ENCODE results near the gene C6orf89.
A peak's percentile ranks its signal among the peaks of the same experiment; 100 is the strongest.

Gene C6orf89

DNA sequence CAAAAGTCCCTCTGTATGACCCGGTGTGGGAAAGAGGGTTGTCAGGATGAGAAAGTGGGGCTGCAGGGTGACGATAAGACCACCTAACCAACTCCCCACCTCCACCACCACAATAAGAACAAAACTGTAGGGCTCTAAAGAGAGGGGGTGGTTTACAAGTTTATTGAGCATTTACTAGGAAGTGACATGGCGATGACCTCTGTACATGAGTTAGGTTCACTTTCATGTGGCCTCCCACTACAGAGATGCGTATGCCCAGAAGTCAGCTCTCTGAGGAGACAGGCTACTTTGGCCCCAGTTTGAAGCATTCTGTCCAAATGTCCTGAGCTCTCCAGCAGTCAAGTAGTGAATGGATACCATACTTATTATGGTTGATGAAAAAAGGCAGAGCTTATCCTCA, 40.1 kb downstream of the C6orf89 start:
- H3K36me3 ChIP-seq (ENCODE audit: control insufficient read depth in 2 of 2, insufficient read depth in 2 of 2, low read length in 2 of 2), result peaks cover 20 to 25% of the 10 kb centered on the region in 2 donors
- no peak overlapping the region for H3K27ac ChIP-seq (ENCODE audit: low read length)
- H3K4me3 ChIP-seq (ENCODE audit: low read length in 2 of 2), result no peak overlapping the region
- H3K27me3 ChIP-seq (ENCODE audit: control insufficient read depth in 1 of 2, insufficient read depth in 2 of 2, low read length in 2 of 2), result no peaks in the 10 kb centered on the region
- peaks cover 15% of the 10 kb centered on the region for H3K4me1 ChIP-seq (ENCODE audit: control insufficient read depth, insufficient read depth, low read length)
- no peak overlapping the region for H3K9ac ChIP-seq (ENCODE audit: low read length in 2 of 2)
- H3K9me3 ChIP-seq (ENCODE audit: control insufficient read depth in 2 of 2, low read length in 2 of 2), result no peaks in the 10 kb centered on the region

DNA sequence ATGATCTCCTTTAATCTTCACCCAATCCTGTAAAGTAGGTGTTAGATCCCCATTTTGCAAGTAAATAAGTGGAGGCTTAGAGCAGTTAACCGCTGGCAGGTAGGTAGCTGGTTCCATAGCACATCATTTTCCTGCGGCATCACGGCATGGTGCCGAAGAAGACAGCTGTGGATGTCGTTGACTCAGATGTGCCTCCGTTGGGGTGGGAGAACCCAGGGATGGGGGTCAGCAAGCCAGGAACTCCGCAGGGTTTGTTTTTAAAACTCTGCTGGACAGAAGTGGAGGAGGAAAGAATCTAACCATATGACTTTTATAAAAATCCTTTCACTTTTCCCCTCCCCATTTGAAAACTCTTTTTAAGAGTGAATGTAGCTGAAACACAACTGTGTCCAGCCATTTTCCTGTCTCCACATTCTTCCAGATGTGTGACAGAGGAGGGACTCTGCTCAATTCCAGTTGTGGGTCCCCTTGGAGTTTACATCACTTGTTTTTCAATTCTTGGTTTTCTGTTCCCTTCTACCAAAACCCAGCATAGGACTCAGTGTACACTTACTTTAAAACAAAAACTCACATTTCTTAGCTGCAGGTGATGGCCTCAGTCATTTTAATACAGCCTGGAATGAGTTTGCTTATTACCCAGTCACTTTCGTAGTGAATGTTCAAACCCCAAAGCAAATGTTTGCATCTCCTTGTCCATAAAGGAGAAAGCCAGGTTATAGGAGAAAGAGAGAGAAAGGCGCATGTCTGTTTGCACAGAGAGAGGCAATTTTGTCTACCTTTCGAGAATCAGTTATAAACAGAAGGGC, 41.2 kb downstream of the C6orf89 start:
- Histone ChIP-seq H3K9me3 (ENCODE audit: control insufficient read depth in 2 of 2, low read length in 2 of 2) (no peaks in the 10 kb centered on the region), H3K27me3 (ENCODE audit: control insufficient read depth in 1 of 2, insufficient read depth in 2 of 2, low read length in 2 of 2) (no peaks in the 10 kb centered on the region), H3K27ac (ENCODE audit: low read length) (peak overlapping the region; percentile 49), H3K4me1 (ENCODE audit: control insufficient read depth, insufficient read depth, low read length) (peaks cover 15% of the 10 kb centered on the region), H3K36me3 (ENCODE audit: control insufficient read depth in 2 of 2, insufficient read depth in 2 of 2, low read length in 2 of 2) (peaks cover 14 to 22% of the 10 kb centered on the region in 2 donors), H3K9ac (ENCODE audit: low read length in 2 of 2) (peak overlapping the region in 1 of 2 donors; percentile 32), H3K4me3 (ENCODE audit: low read length in 2 of 2) (no peak overlapping the region)

DNA sequence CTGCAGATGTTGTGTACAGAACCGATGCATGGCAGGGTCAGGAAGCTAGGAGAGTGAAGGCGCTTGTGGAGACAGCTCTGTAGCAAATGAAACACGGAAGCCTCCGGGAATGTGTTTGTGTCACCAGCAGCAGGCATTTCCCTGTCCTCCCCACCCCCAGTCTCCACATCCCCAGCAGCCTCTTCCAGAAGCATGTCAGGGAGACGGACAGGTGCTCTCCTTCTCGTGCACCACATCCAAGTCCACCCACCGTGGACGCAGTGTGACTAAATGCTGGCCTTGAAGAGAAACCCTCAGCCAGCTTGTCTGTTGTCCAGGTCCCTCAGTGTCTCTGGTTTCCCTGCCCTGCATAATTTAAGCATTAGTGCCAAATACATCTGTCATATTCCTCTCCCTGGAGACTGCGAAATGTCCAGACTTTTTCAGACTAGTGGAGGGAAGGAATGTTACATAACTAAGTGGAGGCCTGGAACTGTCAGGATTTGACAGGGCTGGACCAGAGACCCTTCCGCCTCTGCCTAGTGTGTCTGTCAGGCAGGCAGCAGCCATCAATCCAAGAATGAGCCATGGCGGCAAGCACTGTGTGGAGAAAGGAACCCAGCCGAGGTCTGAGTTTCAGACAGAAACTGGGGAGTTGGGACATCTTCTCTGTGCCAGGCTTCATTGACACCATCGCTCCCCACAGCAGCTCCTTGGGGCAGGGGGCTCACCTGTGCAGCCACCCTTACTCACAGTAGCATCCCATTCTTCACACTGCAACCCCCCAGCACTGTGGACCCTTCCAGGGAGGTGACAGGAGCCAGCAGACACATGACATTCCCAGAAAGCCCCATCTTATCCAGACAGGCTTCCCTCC, 42.2 kb downstream of the C6orf89 start:
- no peak overlapping the region for H3K9ac ChIP-seq (ENCODE audit: low read length in 2 of 2)
- peak overlapping the region; percentile 49 for H3K27ac ChIP-seq (ENCODE audit: low read length)
- no peaks in the 10 kb centered on the region for H3K27me3 ChIP-seq (ENCODE audit: control insufficient read depth in 1 of 2, insufficient read depth in 2 of 2, low read length in 2 of 2)
- peaks cover 14 to 20% of the 10 kb centered on the region in 2 donors for H3K36me3 ChIP-seq (ENCODE audit: control insufficient read depth in 2 of 2, insufficient read depth in 2 of 2, low read length in 2 of 2)
- peak overlapping the region in 1 of 2 donors; percentile 35 for H3K4me3 ChIP-seq (ENCODE audit: low read length in 2 of 2)
- peaks cover 15% of the 10 kb centered on the region for H3K4me1 ChIP-seq (ENCODE audit: control insufficient read depth, insufficient read depth, low read length)
- no peaks in the 10 kb centered on the region for H3K9me3 ChIP-seq (ENCODE audit: control insufficient read depth in 2 of 2, low read length in 2 of 2)

DNA sequence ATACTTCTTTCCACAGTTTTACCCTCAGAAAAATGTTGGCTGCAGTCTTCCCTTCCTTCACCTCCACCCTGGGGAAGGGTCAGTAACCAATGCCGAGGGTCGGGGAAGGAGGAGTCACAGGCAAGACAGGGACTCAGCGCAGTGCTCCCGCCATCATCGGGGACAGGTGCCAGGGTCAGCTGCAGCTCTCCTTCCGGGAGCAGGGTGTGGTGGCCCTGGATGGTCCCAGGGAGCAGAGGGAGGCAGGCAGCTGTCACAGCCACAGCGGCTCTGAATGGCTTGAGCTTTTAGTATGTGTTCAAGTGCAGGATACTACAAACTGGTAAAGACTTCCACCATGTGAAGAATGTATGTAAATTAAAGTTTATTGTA, 42.8 kb downstream of the C6orf89 start:
- Histone ChIP-seq H3K36me3 (ENCODE audit: control insufficient read depth in 2 of 2, insufficient read depth in 2 of 2, low read length in 2 of 2) (peaks cover 11 to 15% of the 10 kb centered on the region in 2 donors), H3K27ac (ENCODE audit: low read length) (peak overlapping the region; percentile 49), H3K4me1 (ENCODE audit: control insufficient read depth, insufficient read depth, low read length) (peaks cover 15% of the 10 kb centered on the region), H3K9ac (ENCODE audit: low read length in 2 of 2) (no peak overlapping the region), H3K27me3 (ENCODE audit: control insufficient read depth in 1 of 2, insufficient read depth in 2 of 2, low read length in 2 of 2) (no peaks in the 10 kb centered on the region), H3K4me3 (ENCODE audit: low read length in 2 of 2) (no peak overlapping the region), H3K9me3 (ENCODE audit: control insufficient read depth in 2 of 2, low read length in 2 of 2) (no peaks in the 10 kb centered on the region)

DNA sequence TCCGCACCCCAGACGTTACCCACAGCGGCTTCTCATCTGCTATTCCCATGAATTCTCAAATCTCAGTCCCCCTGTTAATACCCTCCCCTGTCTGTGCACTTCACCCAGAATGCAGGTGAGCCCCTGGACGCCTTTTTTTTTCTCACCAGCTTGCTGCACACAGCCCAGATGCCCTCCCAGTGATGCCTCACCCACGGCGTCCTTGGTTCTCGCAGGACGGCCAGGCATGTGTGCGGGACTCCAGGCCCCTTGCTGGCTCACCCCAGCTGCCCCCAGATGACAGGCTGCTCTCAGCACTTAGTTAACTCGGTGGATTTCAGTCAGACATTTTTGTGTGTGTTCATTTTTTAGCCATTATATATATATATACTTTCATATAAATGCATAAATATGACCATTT, 43.4 kb downstream of the C6orf89 start:
- H3K4me1 ChIP-seq (ENCODE audit: control insufficient read depth, insufficient read depth, low read length), result peaks cover 15% of the 10 kb centered on the region
- H3K27ac ChIP-seq (ENCODE audit: low read length), result no peak overlapping the region
- H3K36me3 ChIP-seq (ENCODE audit: control insufficient read depth in 2 of 2, insufficient read depth in 2 of 2, low read length in 2 of 2), result peaks cover 5 to 9% of the 10 kb centered on the region in 2 donors
- H3K9ac ChIP-seq (ENCODE audit: low read length in 2 of 2), result no peak overlapping the region
- H3K9me3 ChIP-seq (ENCODE audit: control insufficient read depth in 2 of 2, low read length in 2 of 2), result no peaks in the 10 kb centered on the region
- no peaks in the 10 kb centered on the region for H3K27me3 ChIP-seq (ENCODE audit: control insufficient read depth in 1 of 2, insufficient read depth in 2 of 2, low read length in 2 of 2)
- H3K4me3 ChIP-seq (ENCODE audit: low read length in 2 of 2), result no peak overlapping the region

DNA sequence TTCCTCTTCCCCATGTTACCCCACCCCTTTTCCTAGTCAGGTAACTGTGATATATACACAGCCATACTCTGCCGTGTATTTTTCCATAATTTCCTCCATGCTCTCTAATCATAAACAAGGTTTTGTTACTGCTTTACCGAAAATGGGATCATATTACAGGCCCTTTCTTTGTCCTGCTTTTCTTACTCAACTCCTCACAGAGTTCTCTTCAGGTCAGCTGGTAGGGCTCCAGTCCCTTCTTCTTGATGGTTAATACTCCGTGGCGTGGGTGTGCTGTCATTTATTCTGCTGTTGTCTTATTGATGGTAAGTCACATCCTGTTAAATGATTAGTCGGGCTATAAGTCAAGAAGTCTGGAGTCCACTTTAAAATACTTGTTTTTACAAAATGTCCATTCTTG, 43.9 kb downstream of the C6orf89 start:
- Histone ChIP-seq H3K9me3 (ENCODE audit: control insufficient read depth in 2 of 2, low read length in 2 of 2) (no peaks in the 10 kb centered on the region), H3K4me3 (ENCODE audit: low read length in 2 of 2) (no peak overlapping the region), H3K9ac (ENCODE audit: low read length in 2 of 2) (no peak overlapping the region), H3K27me3 (ENCODE audit: control insufficient read depth in 1 of 2, insufficient read depth in 2 of 2, low read length in 2 of 2) (no peaks in the 10 kb centered on the region), H3K36me3 (ENCODE audit: control insufficient read depth in 2 of 2, insufficient read depth in 2 of 2, low read length in 2 of 2) (peaks cover 3 to 7% of the 10 kb centered on the region in 2 donors), H3K4me1 (ENCODE audit: control insufficient read depth, insufficient read depth, low read length) (peaks cover 15% of the 10 kb centered on the region), H3K27ac (ENCODE audit: low read length) (peak overlapping the region; percentile 11)

DNA sequence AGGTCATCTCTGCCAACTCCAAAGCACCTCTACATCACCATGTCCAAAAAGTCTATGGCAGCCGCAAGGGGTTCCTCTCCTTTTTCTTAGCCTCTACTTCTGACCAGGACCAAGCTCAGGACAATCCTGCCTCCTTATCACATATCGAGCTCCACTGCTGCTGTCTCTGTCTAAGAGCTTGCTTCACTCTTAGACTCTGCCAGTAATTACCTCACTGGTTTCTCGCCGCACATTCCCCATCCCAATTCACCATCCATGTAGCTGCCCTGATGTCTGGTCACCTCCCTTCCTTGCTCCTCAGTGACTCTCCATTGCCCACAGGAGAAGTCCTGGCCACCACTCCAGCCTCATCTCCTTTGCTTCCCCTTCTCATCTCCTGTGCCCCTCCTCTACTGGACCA, 44.7 kb downstream of the C6orf89 start:
- H3K27ac ChIP-seq (ENCODE audit: low read length), result peak overlapping the region; percentile 11
- peaks cover 0 to 2% of the 10 kb centered on the region in 2 donors for H3K36me3 ChIP-seq (ENCODE audit: control insufficient read depth in 2 of 2, insufficient read depth in 2 of 2, low read length in 2 of 2)

DNA sequence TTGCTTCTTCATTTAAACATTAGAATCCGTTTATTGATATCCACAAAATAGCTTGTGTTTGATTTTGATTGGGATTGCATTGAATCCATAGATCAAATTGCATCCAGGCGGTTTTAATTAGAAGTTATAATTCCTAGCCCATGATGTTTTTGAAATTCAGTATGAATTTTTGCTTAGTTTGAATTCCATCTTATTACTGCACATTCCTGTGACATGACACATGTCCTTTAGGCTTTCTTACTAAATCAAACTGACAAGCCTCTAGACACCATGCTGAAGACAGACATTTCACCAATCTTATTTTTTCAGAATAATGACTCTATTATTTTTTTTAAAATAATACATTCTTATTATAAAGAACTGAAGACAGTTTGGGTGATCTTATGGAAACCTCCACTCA, 47.4 kb downstream of the C6orf89 start:
- H3K9ac ChIP-seq (ENCODE audit: low read length in 2 of 2), result no peak overlapping the region
- no peak overlapping the region for H3K4me3 ChIP-seq (ENCODE audit: low read length in 2 of 2)
- H3K9me3 ChIP-seq (ENCODE audit: control insufficient read depth in 2 of 2, low read length in 2 of 2), result no peaks in the 10 kb centered on the region
- peaks cover 0 to 3% of the 10 kb centered on the region in 2 donors for H3K27me3 ChIP-seq (ENCODE audit: control insufficient read depth in 1 of 2, insufficient read depth in 2 of 2, low read length in 2 of 2)
- H3K36me3 ChIP-seq (ENCODE audit: control insufficient read depth in 2 of 2, insufficient read depth in 2 of 2, low read length in 2 of 2), result no peaks in the 10 kb centered on the region
- peaks cover 6% of the 10 kb centered on the region for H3K4me1 ChIP-seq (ENCODE audit: control insufficient read depth, insufficient read depth, low read length)
- H3K27ac ChIP-seq (ENCODE audit: low read length), result no peak overlapping the region

More for the DNA sequence above, 44.7 kb downstream of the C6orf89 start:
- Histone ChIP-seq H3K4me3 (ENCODE audit: low read length in 2 of 2) (no peak overlapping the region), H3K9me3 (ENCODE audit: control insufficient read depth in 2 of 2, low read length in 2 of 2) (no peaks in the 10 kb centered on the region), H3K27me3 (ENCODE audit: control insufficient read depth in 1 of 2, insufficient read depth in 2 of 2, low read length in 2 of 2) (no peaks in the 10 kb centered on the region), H3K4me1 (ENCODE audit: control insufficient read depth, insufficient read depth, low read length) (peaks cover 15% of the 10 kb centered on the region), H3K9ac (ENCODE audit: low read length in 2 of 2) (no peak overlapping the region)

DNA sequence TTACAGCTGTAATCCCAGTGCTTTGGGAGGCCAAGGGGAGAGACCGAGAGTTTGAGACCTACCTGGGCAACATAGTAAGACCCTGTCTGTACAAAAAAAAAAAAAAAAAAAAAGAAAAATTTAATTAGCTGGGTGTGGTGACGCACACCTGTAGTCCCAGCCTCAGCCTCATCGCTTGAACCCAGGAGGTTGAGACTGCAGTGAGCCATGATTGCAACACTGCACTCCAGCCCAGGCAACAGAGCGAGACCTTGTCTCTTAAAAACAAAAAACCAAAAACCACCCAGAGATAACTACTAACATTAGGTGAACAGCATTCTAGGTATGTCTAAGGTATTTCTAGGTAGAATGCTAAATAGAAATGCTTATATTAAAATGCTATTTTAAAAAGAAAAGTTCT, 47.8 kb downstream of the C6orf89 start:
- H3K36me3 ChIP-seq (ENCODE audit: control insufficient read depth in 2 of 2, insufficient read depth in 2 of 2, low read length in 2 of 2), result no peaks in the 10 kb centered on the region
- no peak overlapping the region for H3K27ac ChIP-seq (ENCODE audit: low read length)
- no peak overlapping the region for H3K9ac ChIP-seq (ENCODE audit: low read length in 2 of 2)
- no peak overlapping the region for H3K4me3 ChIP-seq (ENCODE audit: low read length in 2 of 2)
- H3K9me3 ChIP-seq (ENCODE audit: control insufficient read depth in 2 of 2, low read length in 2 of 2), result no peaks in the 10 kb centered on the region
- peaks cover 2% of the 10 kb centered on the region for H3K4me1 ChIP-seq (ENCODE audit: control insufficient read depth, insufficient read depth, low read length)
- H3K27me3 ChIP-seq (ENCODE audit: control insufficient read depth in 1 of 2, insufficient read depth in 2 of 2, low read length in 2 of 2), result peaks cover 0 to 3% of the 10 kb centered on the region in 2 donors

DNA sequence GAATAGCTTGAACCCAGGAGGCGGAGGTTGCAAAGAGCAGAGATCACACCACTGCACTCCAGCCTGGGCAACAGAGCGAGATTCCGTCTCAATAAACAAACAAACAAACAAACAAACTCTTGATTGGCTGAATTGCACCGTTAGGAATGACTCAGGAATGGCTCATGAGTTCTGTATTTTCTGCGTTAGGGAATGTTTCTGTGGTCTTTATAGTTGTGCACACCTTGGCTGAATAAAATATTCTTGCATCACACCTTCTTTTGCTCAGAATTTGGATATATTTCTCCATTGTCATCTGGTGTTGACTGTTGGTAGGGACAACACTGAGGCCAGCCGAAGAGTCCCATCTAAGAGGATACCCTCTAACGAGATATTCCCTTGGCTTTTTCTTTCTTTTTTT, 49.1 kb downstream of the C6orf89 start:
- Histone ChIP-seq H3K36me3 (ENCODE audit: control insufficient read depth in 2 of 2, insufficient read depth in 2 of 2, low read length in 2 of 2) (no peaks in the 10 kb centered on the region), H3K4me3 (ENCODE audit: low read length in 2 of 2) (no peak overlapping the region), H3K9me3 (ENCODE audit: control insufficient read depth in 2 of 2, low read length in 2 of 2) (no peaks in the 10 kb centered on the region), H3K27me3 (ENCODE audit: control insufficient read depth in 1 of 2, insufficient read depth in 2 of 2, low read length in 2 of 2) (peaks cover 0 to 3% of the 10 kb centered on the region in 2 donors), H3K9ac (ENCODE audit: low read length in 2 of 2) (no peak overlapping the region), H3K27ac (ENCODE audit: low read length) (no peak overlapping the region), H3K4me1 (ENCODE audit: control insufficient read depth, insufficient read depth, low read length) (no peaks in the 10 kb centered on the region)

Data from stomach smooth muscle (tissue), 2 donors.